B cell (primary cell): Measurements from ENCODE around the gene HTT. TPM values are rescaled to one million over a fixed set of nuclear protein-coding genes. Genes with fewer than 3 reads are reported as not detected.

Experiments
- ATAC-seq: fragments of 200-7000 bp; cut with Tn5 transposase; one replicate; pipeline ENCODE4 v1.10.0; 2021; ENCODE audit warnings: low read depth, mild to moderate bottlenecking, moderate number of reproducible peaks, moderate library complexity
- CTCF ChIA-PET: fragments of 350-600 bp; sonication (Branson Sonifier 250); formaldehyde crosslinking; loops from one replicate; lab custom pipeline; 2021; ENCODE audit warnings: antibody characterized with exemption, inconsistent platforms; lab: Charles Lee
- POLR2A ChIA-PET: fragments of 350-600 bp; sonication (Branson Sonifier 250); formaldehyde crosslinking; loops from one replicate; lab custom pipeline; 2021; ENCODE audit warnings: antibody characterized with exemption; lab: Charles Lee
- DNase-seq: peaks from one replicate; pipeline ENCODE4 v3.0.0; 2013
- H2AFZ ChIP-seq: 2 replicates; pipeline ENCODE4 v1.6.1; 2012; ENCODE audit warnings: mild to moderate bottlenecking, low read depth, low read length; ENCODE audit not compliant: insufficient read depth, poor library complexity, severe bottlenecking
- H3K27ac ChIP-seq, 2 donors: 1 replicate in 1 of 2; 2 replicates in 1 of 2; pipeline ENCODE4 v1.5.1; 2012 to 2013; ENCODE audit warnings: low read length in 2 of 2, mild to moderate bottlenecking in 2 of 2, moderate library complexity in 1 of 2
- H3K27me3 ChIP-seq, 4 experiments: fragments of 200-600 bp in 1 of 4; sonication (generic) in 1 of 4; replicated peaks in 1 of 4; 1 replicate in 2 of 4; 2 replicates in 2 of 4; pipeline versions ENCODE4 v1.6.1 to v1.7.0; 2013 to 2016; ENCODE audit warnings: low read length in 3 of 4, mild to moderate bottlenecking in 2 of 4, mixed read lengths in 1 of 4, moderate library complexity in 1 of 4; ENCODE audit not compliant: insufficient read depth in 4 of 4, control insufficient read depth in 3 of 4; ENCODE audit errors: control extremely low read depth in 1 of 4
- H3K36me3 ChIP-seq, 2 experiments: replicated peaks in 1 of 2; 1 replicate in 1 of 2; 2 replicates in 1 of 2; pipeline versions ENCODE4 v1.6.1 to v1.7.1; 2013; ENCODE audit warnings: low read length in 1 of 2; ENCODE audit not compliant: insufficient read depth in 2 of 2, control insufficient read depth in 1 of 2; ENCODE audit errors: control extremely low read depth in 1 of 2, extremely low read depth in 1 of 2
- H3K4me1 ChIP-seq, 2 donors: fragments of 200-600 bp in 1 of 2; sonication (generic) in 1 of 2; 1 replicate in 1 of 2; 2 replicates in 1 of 2; pipeline versions ENCODE4 v1.5.1 to v1.6.1; 2013 to 2017; ENCODE audit warnings: low read length in 2 of 2; ENCODE audit not compliant: control insufficient read depth in 2 of 2, insufficient read depth in 2 of 2
- H3K4me2 ChIP-seq: replicated peaks from 2 replicates; pipeline ENCODE3; 2012; ENCODE audit warnings: mild to moderate bottlenecking, low read depth, low read length; ENCODE audit not compliant: poor library complexity, severe bottlenecking
- H3K4me3 ChIP-seq, 5 experiments: fragments of 200-600 bp in 1 of 5; sonication (generic) in 1 of 5; 1 replicate in 3 of 5; 2 replicates in 2 of 5; pipeline versions ENCODE4 v1.5.1 to v1.7.0; 2011 to 2016; ENCODE audit warnings: low read length in 4 of 5, mild to moderate bottlenecking in 4 of 5, low read depth in 2 of 5, control low read depth in 1 of 5, moderate library complexity in 1 of 5; ENCODE audit not compliant: insufficient read depth in 1 of 5; ENCODE audit errors: control extremely low read depth in 1 of 5, extremely low read depth in 1 of 5
- H3K79me2 ChIP-seq: fragments of 200-600 bp; sonication (generic); one replicate; pipeline ENCODE4 v1.6.0; 2016; ENCODE audit warnings: low read length; ENCODE audit not compliant: control insufficient read depth, insufficient read depth
- H3K9ac ChIP-seq: fragments of 200-600 bp; sonication (generic); 2 replicates; pipeline ENCODE4 v1.6.1; 2017; ENCODE audit warnings: mild to moderate bottlenecking, low read length, moderate library complexity
- H3K9me3 ChIP-seq, 3 donors: one replicate each; pipeline versions ENCODE4 v1.6.1 to v1.7.1; 2013; ENCODE audit warnings: low read length in 2 of 3; ENCODE audit not compliant: control insufficient read depth in 2 of 3, insufficient read depth in 1 of 3; ENCODE audit errors: control extremely low read depth in 1 of 3
- H4K20me1 ChIP-seq: 2 replicates; pipeline ENCODE4 v1.6.0; 2012; ENCODE audit warnings: mild to moderate bottlenecking, low read length; ENCODE audit not compliant: insufficient read depth, control insufficient read depth, poor library complexity, severe bottlenecking
- H3K27ac Mint-ChIP-seq: one replicate; pipeline ENCODE4 v1.8.0; 2021; ENCODE audit warnings: mixed read lengths
- H3K27me3 Mint-ChIP-seq: one replicate; pipeline ENCODE4 v1.8.0; 2021; ENCODE audit warnings: mixed read lengths
- H3K4me1 Mint-ChIP-seq: one replicate; pipeline ENCODE4 v1.8.0; 2021; ENCODE audit warnings: mixed read lengths
- H3K4me3 Mint-ChIP-seq: one replicate; pipeline ENCODE4 v1.8.0; 2021; ENCODE audit warnings: mixed read lengths
- H3K9me3 Mint-ChIP-seq: one replicate; pipeline ENCODE4 v1.8.0; 2022; ENCODE audit warnings: mixed read lengths; ENCODE audit not compliant: insufficient read depth
- WGBS: methylation state at CpG from one replicate; pipeline ENCODE4 v1.1.5; 2013; ENCODE audit warnings: missing lambda C conversion rate; ENCODE audit not compliant: insufficient coverage; 5-methylcytosine and 5-hydroxymethylcytosine counted together
- intact Hi-C: fragments of 100-400 bp; cut with micrococcal nuclease; formaldehyde crosslinking; loops from one replicate; pipeline ENCODE4 v1.10.0; 2022
- polyA plus RNA-seq: library from polyadenylated mRNA; depleted of rRNA; stranded (reverse); fragments of >200 nt; gene quantifications from 2 replicates; pipeline ENCODE4 v1.2.3, GENCODE V29; 2012
- total RNA-seq, 2 donors: library from RNA; stranded (reverse); fragments of 120-200 nt in 1 of 2; gene quantifications; 1 replicate in 1 of 2; 2 replicates in 1 of 2; pipeline versions ENCODE4 v1.2.3 to v1.2.4, GENCODE V29; 2013 to 2022
- TF ChIP-seq, protein P1 (sequence below): fragments of 200-600 bp; IDR thresholded peaks from one replicate; pipeline ENCODE4 v1.8.0; 2022; ENCODE audit warnings: antibody characterized with exemption, mild to moderate bottlenecking

HTT gene
- total and polyA plus RNA-seq, 2 donors (not counting 1 experiment from before 2014, with no cell fraction given): 52.8 to 195 TPM

- TF ChIP-seq, protein P1, sequence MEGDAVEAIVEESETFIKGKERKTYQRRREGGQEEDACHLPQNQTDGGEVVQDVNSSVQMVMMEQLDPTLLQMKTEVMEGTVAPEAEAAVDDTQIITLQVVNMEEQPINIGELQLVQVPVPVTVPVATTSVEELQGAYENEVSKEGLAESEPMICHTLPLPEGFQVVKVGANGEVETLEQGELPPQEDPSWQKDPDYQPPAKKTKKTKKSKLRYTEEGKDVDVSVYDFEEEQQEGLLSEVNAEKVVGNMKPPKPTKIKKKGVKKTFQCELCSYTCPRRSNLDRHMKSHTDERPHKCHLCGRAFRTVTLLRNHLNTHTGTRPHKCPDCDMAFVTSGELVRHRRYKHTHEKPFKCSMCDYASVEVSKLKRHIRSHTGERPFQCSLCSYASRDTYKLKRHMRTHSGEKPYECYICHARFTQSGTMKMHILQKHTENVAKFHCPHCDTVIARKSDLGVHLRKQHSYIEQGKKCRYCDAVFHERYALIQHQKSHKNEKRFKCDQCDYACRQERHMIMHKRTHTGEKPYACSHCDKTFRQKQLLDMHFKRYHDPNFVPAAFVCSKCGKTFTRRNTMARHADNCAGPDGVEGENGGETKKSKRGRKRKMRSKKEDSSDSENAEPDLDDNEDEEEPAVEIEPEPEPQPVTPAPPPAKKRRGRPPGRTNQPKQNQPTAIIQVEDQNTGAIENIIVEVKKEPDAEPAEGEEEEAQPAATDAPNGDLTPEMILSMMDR: no peak
- Mint-ChIP-seq H3K4me3 (peak overlapping the region; percentile 72), H3K4me1 (peaks cover 22% of the 10 kb centered on the region), H3K27ac (peak overlapping the region; percentile 84), H3K27me3 (no peaks in the 10 kb centered on the region), H3K9me3 (no peaks in the 10 kb centered on the region)
- no peaks in the 10 kb centered on the region for H3K9me3 ChIP-seq
- whole genome bisulfite sequencing: 56% methylated on average over 25 of the region's 29 CpGs
- H3K4me2 ChIP-seq: peak overlapping the region; percentile 59
- peak overlapping the region; percentile 26 for H3K9ac ChIP-seq
- intact Hi-C loops: no loop called here
- H3K27me3 ChIP-seq: no peaks in the 10 kb centered on the region
- peak; percentile 45 for DNase-seq
- peak overlapping the region in 1 of 2 donors; percentile 12 for H3K27ac ChIP-seq
- peaks cover 9 to 17% of the 10 kb centered on the region in 2 donors for H3K4me1 ChIP-seq
- peak overlapping the region in 1 of 5 experiments; percentile 15 for H3K4me3 ChIP-seq
- H4K20me1 ChIP-seq: no peaks in the 10 kb centered on the region
- ChIA-PET POLR2A (interaction anchor here (1.1 kb wide), 1 partner anchor 34 kb away, joined by 3 read pairs; no protein-coding TSS in a partner anchor), CTCF (interaction anchor here (0.6 kb wide), 1 partner anchor 279 kb away, joined by 3 read pairs; no protein-coding TSS in a partner anchor)
- peak; percentile 69 for ATAC-seq
- peak overlapping the region; percentile 33 for H2AFZ ChIP-seq
- H3K36me3 ChIP-seq: no peaks in the 10 kb centered on the region
- H3K79me2 ChIP-seq: no peaks in the 10 kb centered on the region
Observed at GRCh38 chr4:3257556-3258482, 183.3 kb downstream of the HTT start.
